ENCODE data around the gene AADACL4. TPM values are rescaled to one million over a fixed set of nuclear protein-coding genes. Genes with fewer than 3 reads are reported as not detected.

The AADACL4 gene
- total and polyA plus RNA-seq, 9 of the 15 experiments (the other 6 are each of a cell fraction or from before 2014, with no cell fraction given), result not detected

GRCh38 chr1:12657060-12657884 is 13.4 kb downstream of the AADACL4 start (continued):
- no peak; a peak in 1 of 6 replicates for TF ChIP-seq ZBTB11 (CRISPR knock-in tag; IDR thresholded peaks at IDR 0.05)
- TF ChIP-seq, protein P1, sequence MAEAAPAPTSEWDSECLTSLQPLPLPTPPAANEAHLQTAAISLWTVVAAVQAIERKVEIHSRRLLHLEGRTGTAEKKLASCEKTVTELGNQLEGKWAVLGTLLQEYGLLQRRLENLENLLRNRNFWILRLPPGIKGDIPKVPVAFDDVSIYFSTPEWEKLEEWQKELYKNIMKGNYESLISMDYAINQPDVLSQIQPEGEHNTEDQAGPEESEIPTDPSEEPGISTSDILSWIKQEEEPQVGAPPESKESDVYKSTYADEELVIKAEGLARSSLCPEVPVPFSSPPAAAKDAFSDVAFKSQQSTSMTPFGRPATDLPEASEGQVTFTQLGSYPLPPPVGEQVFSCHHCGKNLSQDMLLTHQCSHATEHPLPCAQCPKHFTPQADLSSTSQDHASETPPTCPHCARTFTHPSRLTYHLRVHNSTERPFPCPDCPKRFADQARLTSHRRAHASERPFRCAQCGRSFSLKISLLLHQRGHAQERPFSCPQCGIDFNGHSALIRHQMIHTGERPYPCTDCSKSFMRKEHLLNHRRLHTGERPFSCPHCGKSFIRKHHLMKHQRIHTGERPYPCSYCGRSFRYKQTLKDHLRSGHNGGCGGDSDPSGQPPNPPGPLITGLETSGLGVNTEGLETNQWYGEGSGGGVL (CRISPR knock-in tag; IDR thresholded peaks at IDR 0.05), result no peak
- TF ChIP-seq, protein P2, sequence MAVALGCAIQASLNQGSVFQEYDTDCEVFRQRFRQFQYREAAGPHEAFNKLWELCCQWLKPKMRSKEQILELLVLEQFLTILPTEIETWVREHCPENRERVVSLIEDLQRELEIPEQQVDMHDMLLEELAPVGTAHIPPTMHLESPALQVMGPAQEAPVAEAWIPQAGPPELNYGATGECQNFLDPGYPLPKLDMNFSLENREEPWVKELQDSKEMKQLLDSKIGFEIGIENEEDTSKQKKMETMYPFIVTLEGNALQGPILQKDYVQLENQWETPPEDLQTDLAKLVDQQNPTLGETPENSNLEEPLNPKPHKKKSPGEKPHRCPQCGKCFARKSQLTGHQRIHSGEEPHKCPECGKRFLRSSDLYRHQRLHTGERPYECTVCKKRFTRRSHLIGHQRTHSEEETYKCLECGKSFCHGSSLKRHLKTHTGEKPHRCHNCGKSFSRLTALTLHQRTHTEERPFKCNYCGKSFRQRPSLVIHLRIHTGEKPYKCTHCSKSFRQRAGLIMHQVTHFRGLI (CRISPR knock-in tag; IDR thresholded peaks at IDR 0.05), result no peak
- peak; percentile 56 for TF ChIP-seq GABPB1 (CRISPR knock-in tag; IDR thresholded peaks at IDR 0.05)
- no peak for TF ChIP-seq PHB (CRISPR knock-in tag; IDR thresholded peaks at IDR 0.05)
- peak; percentile 80 for TF ChIP-seq ZNF146 (CRISPR knock-in tag; IDR thresholded peaks at IDR 0.05; ENCODE audit: unreplicated experiment)
- TF ChIP-seq ZNF239 (CRISPR knock-in tag; IDR thresholded peaks at IDR 0.05), result no peak
- peak; percentile 58 for TF ChIP-seq HMBOX1 (IDR thresholded peaks at IDR 0.05)
- TF ChIP-seq PTBP1 (IDR thresholded peaks at IDR 0.05; ENCODE audit: low read depth, low read length), result no peak; the same call in 1 of the 2 replicates
- no peak for TF ChIP-seq ZNF57 (CRISPR knock-in tag; IDR thresholded peaks at IDR 0.05)
- peak; percentile 54; the same call in 1 of the 2 replicates for TF ChIP-seq HNRNPL (IDR thresholded peaks at IDR 0.05; ENCODE audit: low read depth, low read length)
- no peak for TF ChIP-seq ZNF354B (CRISPR knock-in tag; IDR thresholded peaks at IDR 0.05)

Measured in K562 (cell line).